A549 (cell line): ENCODE measurements around the gene TRIM39. TPM values are rescaled to one million over a fixed set of nuclear protein-coding genes. Genes with fewer than 3 reads are reported as not detected.

Experiments
- ATAC-seq, 2 experiments: fragments of 200-7000 bp in 1 of 2; fragments of >200 bp in 1 of 2; cut with Nextera tagmentation in 1 of 2; cut with Tn5 transposase in 1 of 2; 3 replicates each; pipeline versions ENCODE4 v1.8.0 to v1.9.1; 2018 to 2020; ENCODE audit warnings: mild to moderate bottlenecking in 1 of 2, moderate library complexity in 1 of 2
- CTCF ChIA-PET: fragments of 300-600 bp; sonication (Branson Sonifier 250); formaldehyde crosslinking; extraction: SDS; loops from one replicate; lab custom pipeline; 2021; ENCODE audit warnings: antibody characterized with exemption, inconsistent platforms; lab: Yijun Ruan, JAX
- POLR2A ChIA-PET: fragments of 350-600 bp; formaldehyde crosslinking; extraction: SDS; loops from one replicate; lab custom pipeline; 2021; ENCODE audit warnings: antibody characterized with exemption, inconsistent platforms; lab: Yijun Ruan, JAX
- DNase-seq, 2 experiments: peaks; one replicate each; pipeline versions ENCODE4 v3.0.0 to v3.0.0-alpha.2; 2011 to 2016; ENCODE audit warnings: low read depth in 1 of 2, low spot score in 1 of 2
- FAIRE-seq: peaks from 2 replicates; lab custom pipeline; 2011; peaks lifted over from hg19 to GRCh38; lab: Jason Lieb, UNC
- H3K27ac ChIP-seq, 2 experiments: fragments of >200 bp; sonication (Bioruptor Twin); formaldehyde crosslinking; 3 replicates each; pipeline ENCODE4 v1.5.1; 2016 to 2017
- H3K4me1 ChIP-seq: fragments of >200 bp; sonication (Bioruptor Twin); formaldehyde crosslinking; 3 replicates; pipeline ENCODE4 v1.6.1; 2016
- H3K4me2 ChIP-seq: fragments of >200 bp; sonication (Bioruptor Twin); formaldehyde crosslinking; 3 replicates; pipeline ENCODE4 v1.6.1; 2016
- H3K4me3 ChIP-seq: fragments of >200 bp; sonication (Bioruptor Twin); formaldehyde crosslinking; 3 replicates; pipeline ENCODE4 v1.5.1; 2016
- H3K9me3 ChIP-seq: fragments of >200 bp; sonication (Bioruptor Twin); formaldehyde crosslinking; 3 replicates; pipeline ENCODE4 v1.6.1; 2016
- BHLHE40 ChIP-seq: IDR thresholded peaks from 2 replicates; pipeline ENCODE4 v1.6.1; 2012; ENCODE audit warnings: low read depth, low read length, inconsistent platforms
- CBX8 ChIP-seq: fragments of 200-600 bp; sonication (generic); IDR thresholded peaks from 2 replicates; pipeline ENCODE4 v1.6.1; 2016
- CEBPB ChIP-seq, 2 experiments: fragments of >200 bp in 1 of 2; sonication (Bioruptor Twin) in 1 of 2; formaldehyde crosslinking in 1 of 2; IDR thresholded peaks; 2 replicates each; pipeline ENCODE4 v1.6.1; 2012 to 2016
- CHD4 ChIP-seq: fragments of 200-600 bp; sonication (generic); IDR thresholded peaks from 2 replicates; pipeline ENCODE4 v1.6.1; 2016; ENCODE audit warnings: antibody characterized with exemption, mild to moderate bottlenecking, borderline replicate concordance
- CTCF ChIP-seq: fragments of >200 bp; sonication (Bioruptor Twin); formaldehyde crosslinking; IDR thresholded peaks from 3 replicates; pipeline ENCODE4 v1.5.1; 2016
- ESRRA ChIP-seq: fragments of 150-350 bp; IDR thresholded peaks from 2 replicates; pipeline ENCODE4 v1.6.1; 2014; ENCODE audit warnings: mild to moderate bottlenecking, low read length, borderline replicate concordance
- FOSB ChIP-seq: fragments of 250-450 bp; sonication (Bioruptor Pico); IDR thresholded peaks from 2 replicates; pipeline ENCODE4 v1.5.0; 2020; ENCODE audit warnings: mild to moderate bottlenecking, moderate library complexity
- GATA3 ChIP-seq: IDR thresholded peaks from 2 replicates; pipeline ENCODE4 v1.6.1; 2012; ENCODE audit warnings: borderline replicate concordance
- HEYL ChIP-seq: fragments of 250-450 bp; sonication (Bioruptor Pico); IDR thresholded peaks from 2 replicates; pipeline ENCODE4 v1.8.0; 2021; ENCODE audit warnings: mild to moderate bottlenecking, moderate library complexity
- JUN ChIP-seq, 2 experiments: fragments of >200 bp; sonication (Bioruptor Twin); formaldehyde crosslinking; IDR thresholded peaks; 2 replicates in 1 of 2; 3 replicates in 1 of 2; pipeline ENCODE4 v1.6.1; 2016 to 2017
- JUNB ChIP-seq: fragments of >200 bp; sonication (Bioruptor Twin); formaldehyde crosslinking; IDR thresholded peaks from 2 replicates; pipeline ENCODE4 v1.6.1; 2016
- KDM1A ChIP-seq: fragments of 200-600 bp; sonication (generic); IDR thresholded peaks from 2 replicates; pipeline ENCODE4 v1.6.1; 2016; ENCODE audit warnings: low read depth, mild to moderate bottlenecking
- KDM5A ChIP-seq: fragments of 200-600 bp; sonication (generic); IDR thresholded peaks from 2 replicates; pipeline ENCODE4 v1.6.1; 2016; ENCODE audit warnings: antibody characterized with exemption, mild to moderate bottlenecking
- MAX ChIP-seq: IDR thresholded peaks from 2 replicates; pipeline ENCODE4 v1.6.1; 2012
- MYC ChIP-seq: IDR thresholded peaks from 2 replicates; pipeline ENCODE4 v1.6.1; 2012; ENCODE audit warnings: mild to moderate bottlenecking, inconsistent platforms, low read length, improper control_type of control experiment, borderline replicate concordance
- PHF8 ChIP-seq: fragments of 200-600 bp; sonication (generic); IDR thresholded peaks from 2 replicates; pipeline ENCODE4 v1.6.1; 2016; ENCODE audit warnings: low read depth, mild to moderate bottlenecking, antibody characterized with exemption, moderate library complexity, borderline replicate concordance
- POLR2AphosphoS2 ChIP-seq: conservative IDR thresholded peaks from 2 replicates; pipeline ENCODE4 v1.6.1; 2012; ENCODE audit warnings: low read length, improper control_type of control experiment, inconsistent platforms
- RCOR1 ChIP-seq: fragments of 150-350 bp; IDR thresholded peaks from 2 replicates; pipeline ENCODE4 v1.6.1; 2014; ENCODE audit warnings: antibody characterized with exemption, low read length, low read depth
- RFX5 ChIP-seq: fragments of 450-650 bp; IDR thresholded peaks from 2 replicates; pipeline ENCODE4 v1.7.1; 2014; ENCODE audit warnings: antibody characterized with exemption, mild to moderate bottlenecking, moderate library complexity
- RNF2 ChIP-seq: fragments of 200-600 bp; sonication (generic); IDR thresholded peaks from 2 replicates; pipeline ENCODE4 v1.6.1; 2016; ENCODE audit warnings: low read depth, mild to moderate bottlenecking, antibody characterized with exemption, moderate library complexity, borderline replicate concordance
- TFCP2L1 ChIP-seq: fragments of 250-450 bp; sonication (Bioruptor Pico); IDR thresholded peaks from 2 replicates; pipeline ENCODE4 v1.5.0; 2021; ENCODE audit warnings: mild to moderate bottlenecking
- ZFP36 ChIP-seq: fragments of 450-650 bp; IDR thresholded peaks from 2 replicates; pipeline ENCODE4 v1.6.1; 2014; ENCODE audit warnings: borderline replicate concordance; ENCODE audit not compliant: partially characterized antibody
- ZNF302 ChIP-seq: fragments of 250-450 bp; sonication (Bioruptor Pico); IDR thresholded peaks from 2 replicates; pipeline ENCODE4 v1.9.0; 2021; ENCODE audit warnings: inconsistent platforms, mild to moderate bottlenecking, moderate library complexity
- WGBS: methylation state at CpG from one replicate; pipeline ENCODE4 v1.1.6; 2017; ENCODE audit errors: missing lambda C conversion rate; 5-methylcytosine and 5-hydroxymethylcytosine counted together
- polyA plus RNA-seq, 4 experiments: library from polyadenylated mRNA; depleted of rRNA in 3 of 4; stranded (reverse); fragments of >200 nt; fragmentation: RNase III in 1 of 4; extraction: RNeasy Plus Mini Kit Qiagen cat#74134 plus additional on column Dnase treatment in 1 of 4; gene quantifications; 2 replicates in 3 of 4; 3 replicates in 1 of 4; pipeline ENCODE4 v1.2.3, GENCODE V29; 2011 to 2017
- TF ChIP-seq, protein P1 (sequence below): fragments of 250-450 bp; sonication (Bioruptor Pico); IDR thresholded peaks from 2 replicates; pipeline ENCODE4 v1.5.0; 2020; ENCODE audit warnings: low read depth, mild to moderate bottlenecking, moderate library complexity
- TF ChIP-seq, protein P2 (sequence below): fragments of 150-350 bp; IDR thresholded peaks from 2 replicates; pipeline ENCODE4 v1.6.1; 2014; ENCODE audit warnings: low read depth, mild to moderate bottlenecking, low read length
- TF ChIP-seq, protein P3 (sequence below): fragments of >200 bp; sonication (Bioruptor Twin); formaldehyde crosslinking; IDR thresholded peaks from 3 replicates; pipeline ENCODE4 v1.6.1; 2016

Gene TRIM39
- polyA plus RNA-seq, 2 of the 4 experiments (the other 2 are of a cell fraction), result 7.1 to 8.1 TPM

- POLR2A ChIA-PET, result no interaction called here
- no peak for DNase-seq
- H3K27ac ChIP-seq, result no peak overlapping the region
- H3K4me2 ChIP-seq, result no peak overlapping the region
- no peak for TF ChIP-seq TFCP2L1 (CRISPR knock-in tag)
- TF ChIP-seq CBX8, result no peak
- TF ChIP-seq ZNF302 (CRISPR knock-in tag), result no peak
- TF ChIP-seq PHF8, result no peak
- no peak for TF ChIP-seq JUNB
- no peak for TF ChIP-seq HEYL (CRISPR knock-in tag)
- TF ChIP-seq KDM5A, result no peak
- no peak for TF ChIP-seq GATA3
- no peak for TF ChIP-seq MYC
- TF ChIP-seq CEBPB (IDR thresholded peaks at IDR 0.05), result no peak
- TF ChIP-seq JUN (IDR thresholded peaks at IDR 0.05), result no peak
- TF ChIP-seq BHLHE40, result no peak
- TF ChIP-seq RCOR1, result no peak
- H3K9me3 ChIP-seq, result no peaks in the 10 kb centered on the region
- WGBS, result 88% methylated on average over 2 of the region's 2 CpGs
- no peak for FAIRE-seq
- CTCF ChIA-PET, result no interaction called here
- H3K4me1 ChIP-seq, result no peaks in the 10 kb centered on the region
- no peak overlapping the region for H3K4me3 ChIP-seq
- ATAC-seq, result no peak
Observed at GRCh38 chr6:30334075-30334783, 7.5 kb downstream of the TRIM39 start.

DNA sequence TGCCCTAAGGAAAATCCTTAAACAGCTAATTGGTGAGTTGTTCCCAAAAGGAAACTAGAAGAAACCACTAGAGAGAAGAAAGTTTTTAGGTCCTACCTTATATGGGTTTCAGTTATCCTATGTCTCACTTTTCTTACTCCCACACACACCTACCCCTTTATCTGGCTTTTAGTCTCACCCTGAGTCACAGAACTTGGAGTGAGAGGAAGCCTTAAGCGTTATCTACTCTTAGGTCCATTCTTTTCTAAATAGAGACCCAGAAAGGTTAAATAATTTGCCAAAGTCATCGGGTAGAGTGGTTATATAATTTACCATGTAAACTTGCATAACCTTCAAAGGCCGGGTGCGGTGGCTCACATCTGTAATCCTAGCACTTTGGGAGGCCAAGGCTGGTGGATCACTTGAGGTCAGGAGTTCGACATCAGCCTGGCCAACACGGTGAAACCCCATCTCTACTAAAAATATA, 13.9 kb downstream of the TRIM39 start:
- H3K27ac ChIP-seq, result no peak overlapping the region
- no peak overlapping the region for H3K4me3 ChIP-seq
- H3K4me1 ChIP-seq, result peaks cover 5% of the 10 kb centered on the region; the same call in 1 of the 3 replicates
- FAIRE-seq (no peak), DNase-seq (no peak), ATAC-seq (no peak)
- ChIA-PET POLR2A (no interaction called here), CTCF (interaction anchor here (0.6 kb wide), 1 partner anchor 111 kb away, joined by 3 read pairs; no protein-coding TSS in a partner anchor)
- H3K9me3 ChIP-seq, result no peaks in the 10 kb centered on the region
- no peak for TF ChIP-seq CBX8
- TF ChIP-seq JUNB, result no peak
- TF ChIP-seq RFX5, result no peak
- TF ChIP-seq, protein P1, sequence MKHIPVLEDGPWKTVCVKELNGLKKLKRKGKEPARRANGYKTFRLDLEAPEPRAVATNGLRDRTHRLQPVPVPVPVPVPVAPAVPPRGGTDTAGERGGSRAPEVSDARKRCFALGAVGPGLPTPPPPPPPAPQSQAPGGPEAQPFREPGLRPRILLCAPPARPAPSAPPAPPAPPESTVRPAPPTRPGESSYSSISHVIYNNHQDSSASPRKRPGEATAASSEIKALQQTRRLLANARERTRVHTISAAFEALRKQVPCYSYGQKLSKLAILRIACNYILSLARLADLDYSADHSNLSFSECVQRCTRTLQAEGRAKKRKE (CRISPR knock-in tag), result no peak
- TF ChIP-seq, protein P2, sequence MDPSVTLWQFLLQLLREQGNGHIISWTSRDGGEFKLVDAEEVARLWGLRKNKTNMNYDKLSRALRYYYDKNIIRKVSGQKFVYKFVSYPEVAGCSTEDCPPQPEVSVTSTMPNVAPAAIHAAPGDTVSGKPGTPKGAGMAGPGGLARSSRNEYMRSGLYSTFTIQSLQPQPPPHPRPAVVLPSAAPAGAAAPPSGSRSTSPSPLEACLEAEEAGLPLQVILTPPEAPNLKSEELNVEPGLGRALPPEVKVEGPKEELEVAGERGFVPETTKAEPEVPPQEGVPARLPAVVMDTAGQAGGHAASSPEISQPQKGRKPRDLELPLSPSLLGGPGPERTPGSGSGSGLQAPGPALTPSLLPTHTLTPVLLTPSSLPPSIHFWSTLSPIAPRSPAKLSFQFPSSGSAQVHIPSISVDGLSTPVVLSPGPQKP, result no peak
- 89% methylated on average over 6 of the region's 6 CpGs for WGBS
- no peak overlapping the region for H3K4me2 ChIP-seq

GRCh38 chr6:30341218-30341617, 14.5 kb downstream of the TRIM39 start:
- DNase-seq, result no peak
- 88% methylated on average over 3 of the region's 3 CpGs for WGBS
- ATAC-seq, result no peak
- Histone ChIP-seq H3K27ac (no peak overlapping the region), H3K4me1 (peaks cover 9% of the 10 kb centered on the region; the same call in 1 of the 3 replicates), H3K4me2 (no peak overlapping the region), H3K4me3 (no peak overlapping the region), H3K9me3 (no peaks in the 10 kb centered on the region)
- FAIRE-seq, result no peak
- CTCF ChIA-PET, result interaction anchor here (0.6 kb wide), 1 partner anchor 22 kb away, joined by 3 read pairs; no protein-coding TSS in a partner anchor
- POLR2A ChIA-PET, result no interaction called here
- TF ChIP-seq MAX, result no peak
- no peak for TF ChIP-seq CHD4
- TF ChIP-seq KDM1A, result no peak
- TF ChIP-seq ZFP36, result no peak
- TF ChIP-seq ESRRA, result no peak
- no peak for TF ChIP-seq CBX8
- no peak for TF ChIP-seq RNF2
- TF ChIP-seq, protein P3, sequence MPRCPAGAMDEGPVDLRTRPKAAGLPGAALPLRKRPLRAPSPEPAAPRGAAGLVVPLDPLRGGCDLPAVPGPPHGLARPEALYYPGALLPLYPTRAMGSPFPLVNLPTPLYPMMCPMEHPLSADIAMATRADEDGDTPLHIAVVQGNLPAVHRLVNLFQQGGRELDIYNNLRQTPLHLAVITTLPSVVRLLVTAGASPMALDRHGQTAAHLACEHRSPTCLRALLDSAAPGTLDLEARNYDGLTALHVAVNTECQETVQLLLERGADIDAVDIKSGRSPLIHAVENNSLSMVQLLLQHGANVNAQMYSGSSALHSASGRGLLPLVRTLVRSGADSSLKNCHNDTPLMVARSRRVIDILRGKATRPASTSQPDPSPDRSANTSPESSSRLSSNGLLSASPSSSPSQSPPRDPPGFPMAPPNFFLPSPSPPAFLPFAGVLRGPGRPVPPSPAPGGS, result no peak
- no peak for TF ChIP-seq CEBPB (IDR thresholded peaks at IDR 0.05)
- TF ChIP-seq PHF8, result no peak
- no peak for TF ChIP-seq CTCF
- TF ChIP-seq FOSB (CRISPR knock-in tag), result no peak
- TF ChIP-seq POLR2AphosphoS2, result no peak
- TF ChIP-seq, protein P2, result no peak
- no peak for TF ChIP-seq ZNF302 (CRISPR knock-in tag)
